ENCODE data around the gene FCN3. TPM values are rescaled to one million over a fixed set of nuclear protein-coding genes. Genes with fewer than 3 reads are reported as not detected.

FCN3 gene
- total RNA-seq, 4 donors from 2014 or later = 2.3 to 7.1 (median 3.7) TPM

DNA sequence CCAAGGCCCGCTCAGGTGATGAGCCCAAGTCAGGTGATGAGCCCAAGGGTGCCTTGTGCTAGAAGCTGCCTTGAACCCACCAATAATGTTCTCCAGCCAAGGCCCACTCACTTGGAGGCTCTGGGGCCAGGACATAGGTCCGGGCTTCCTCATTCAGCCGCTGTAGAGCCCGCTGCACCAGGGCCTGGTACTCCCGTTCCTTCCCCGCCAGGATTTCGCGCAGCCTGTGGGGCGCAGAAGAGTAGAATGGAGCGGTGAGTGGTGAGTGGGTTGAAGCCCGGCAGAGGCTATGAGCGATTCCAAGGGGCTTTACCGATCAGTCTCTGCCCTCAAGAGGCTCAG is 18.4 kb downstream of the FCN3 start:
- Histone ChIP-seq H3K4me3 (no peak overlapping the region), H3K27me3 (no peaks in the 10 kb centered on the region), H3K9me3 (no peaks in the 10 kb centered on the region), H3K4me1 (peaks cover 35% of the 10 kb centered on the region), H3K27ac (no peak overlapping the region), H3K36me3 (peaks cover 80% of the 10 kb centered on the region)
- TF ChIP-seq EP300 (IDR thresholded peaks at IDR 0.05) = no peak
- DNase-seq (ENCODE audit: low spot score in 2 of 2) = no peak
- 88% methylated on average over 8 of the region's 13 CpGs for WGBS

DNA sequence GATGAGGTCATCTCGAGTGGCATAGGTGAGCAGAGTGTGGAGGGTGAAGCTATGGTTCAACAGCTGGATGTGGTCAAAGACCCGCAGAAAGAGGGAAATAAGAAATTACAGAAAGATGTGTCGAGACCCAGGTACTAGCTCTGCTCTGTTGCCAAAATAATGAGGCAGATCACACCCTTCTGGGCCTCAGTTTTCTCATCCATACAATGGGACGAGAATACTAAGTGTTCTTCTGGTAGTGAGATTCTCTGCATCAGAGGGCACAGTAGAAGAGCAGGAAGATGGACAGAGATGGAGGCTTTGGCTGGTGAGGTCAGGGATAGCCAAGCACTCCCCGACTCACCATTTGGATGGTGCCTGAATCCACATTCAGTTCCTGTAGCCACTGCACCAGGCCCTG is 18.9 kb downstream of the FCN3 start:
- DNase-seq (ENCODE audit: low spot score in 2 of 2) = no peak
- WGBS = 94% methylated on average over 5 of the region's 5 CpGs

DNA sequence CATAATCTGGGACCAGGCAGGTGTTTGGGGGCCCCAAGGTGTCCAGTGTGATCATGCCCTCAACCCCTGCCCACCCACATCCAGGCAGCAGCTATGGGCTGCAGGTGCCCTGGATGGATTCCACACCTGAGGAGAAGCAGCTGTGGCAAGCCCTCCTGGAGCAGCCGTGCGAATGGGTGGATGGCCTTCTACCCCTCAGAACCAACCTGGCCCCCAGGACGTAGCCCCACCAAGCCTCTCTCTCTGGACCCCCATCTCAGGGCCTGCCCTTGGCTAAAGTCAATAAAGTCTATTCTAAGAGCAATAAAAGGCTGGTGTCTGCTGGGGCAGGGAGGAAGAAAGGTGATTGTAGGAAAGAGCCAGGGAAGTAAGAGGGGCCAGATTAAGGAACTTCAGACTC is 21.0 kb downstream of the FCN3 start:
- Histone ChIP-seq H3K27me3 (no peaks in the 10 kb centered on the region), H3K4me3 (no peak overlapping the region), H3K36me3 (peaks cover 55% of the 10 kb centered on the region), H3K27ac (no peak overlapping the region), H3K9me3 (no peaks in the 10 kb centered on the region), H3K4me1 (peaks cover 48% of the 10 kb centered on the region)
- DNase-seq (ENCODE audit: low spot score in 2 of 2) = no peak
- 100% methylated on average over 3 of the region's 3 CpGs for WGBS
- no peak for TF ChIP-seq POLR2A (IDR thresholded peaks at IDR 0.05)
- TF ChIP-seq EP300 (IDR thresholded peaks at IDR 0.05) = no peak
- TF ChIP-seq POLR2AphosphoS5 (IDR thresholded peaks at IDR 0.05) = no peak
- TF ChIP-seq, protein P1, sequence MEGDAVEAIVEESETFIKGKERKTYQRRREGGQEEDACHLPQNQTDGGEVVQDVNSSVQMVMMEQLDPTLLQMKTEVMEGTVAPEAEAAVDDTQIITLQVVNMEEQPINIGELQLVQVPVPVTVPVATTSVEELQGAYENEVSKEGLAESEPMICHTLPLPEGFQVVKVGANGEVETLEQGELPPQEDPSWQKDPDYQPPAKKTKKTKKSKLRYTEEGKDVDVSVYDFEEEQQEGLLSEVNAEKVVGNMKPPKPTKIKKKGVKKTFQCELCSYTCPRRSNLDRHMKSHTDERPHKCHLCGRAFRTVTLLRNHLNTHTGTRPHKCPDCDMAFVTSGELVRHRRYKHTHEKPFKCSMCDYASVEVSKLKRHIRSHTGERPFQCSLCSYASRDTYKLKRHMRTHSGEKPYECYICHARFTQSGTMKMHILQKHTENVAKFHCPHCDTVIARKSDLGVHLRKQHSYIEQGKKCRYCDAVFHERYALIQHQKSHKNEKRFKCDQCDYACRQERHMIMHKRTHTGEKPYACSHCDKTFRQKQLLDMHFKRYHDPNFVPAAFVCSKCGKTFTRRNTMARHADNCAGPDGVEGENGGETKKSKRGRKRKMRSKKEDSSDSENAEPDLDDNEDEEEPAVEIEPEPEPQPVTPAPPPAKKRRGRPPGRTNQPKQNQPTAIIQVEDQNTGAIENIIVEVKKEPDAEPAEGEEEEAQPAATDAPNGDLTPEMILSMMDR (IDR thresholded peaks at IDR 0.05) = no peak

More for the DNA sequence above, 18.9 kb downstream of the FCN3 start:
- peaks cover 36% of the 10 kb centered on the region for H3K4me1 ChIP-seq
- H3K27me3 ChIP-seq = no peaks in the 10 kb centered on the region
- H3K9me3 ChIP-seq = no peaks in the 10 kb centered on the region
- H3K36me3 ChIP-seq = peaks cover 74% of the 10 kb centered on the region
- H3K27ac ChIP-seq = no peak overlapping the region
- no peak overlapping the region for H3K4me3 ChIP-seq
- TF ChIP-seq, protein P1 (IDR thresholded peaks at IDR 0.05) = no peak
- TF ChIP-seq EP300 (IDR thresholded peaks at IDR 0.05) (no peak), POLR2A (IDR thresholded peaks at IDR 0.05) (no peak), POLR2AphosphoS5 (IDR thresholded peaks at IDR 0.05) (no peak)

GRCh38 chr1:27353166-27353565 is 21.5 kb downstream of the FCN3 start:
- no peak for TF ChIP-seq EP300 (IDR thresholded peaks at IDR 0.05)
- no peak for TF ChIP-seq POLR2AphosphoS5 (IDR thresholded peaks at IDR 0.05)
- TF ChIP-seq, protein P1 (IDR thresholded peaks at IDR 0.05) = no peak
- no peak for TF ChIP-seq POLR2A (IDR thresholded peaks at IDR 0.05)
- no peak overlapping the region for H3K4me3 ChIP-seq
- WGBS = 87% methylated on average over 13 of the region's 13 CpGs
- H3K9me3 ChIP-seq = no peaks in the 10 kb centered on the region
- DNase-seq (ENCODE audit: low spot score in 2 of 2) = no peak
- peaks cover 49% of the 10 kb centered on the region for H3K4me1 ChIP-seq
- H3K27ac ChIP-seq = no peak overlapping the region
- peaks cover 50% of the 10 kb centered on the region for H3K36me3 ChIP-seq
- no peaks in the 10 kb centered on the region for H3K27me3 ChIP-seq

GRCh38 chr1:27351541-27352107 is 23.0 kb downstream of the FCN3 start:
- 65% methylated on average over 5 of the region's 8 CpGs for WGBS
- DNase-seq (ENCODE audit: low spot score in 2 of 2) = no peak

More at GRCh38 chr1:27351541-27352107, 23.0 kb downstream of the FCN3 start:
- TF ChIP-seq EP300 (IDR thresholded peaks at IDR 0.05) (no peak), POLR2A (IDR thresholded peaks at IDR 0.05) (peak in 1 of 2 donors; percentile 3), POLR2AphosphoS5 (IDR thresholded peaks at IDR 0.05) (no peak)
- TF ChIP-seq, protein P1 (IDR thresholded peaks at IDR 0.05) = no peak
- H3K27ac ChIP-seq = no peak overlapping the region
- no peaks in the 10 kb centered on the region for H3K27me3 ChIP-seq
- no peak overlapping the region for H3K4me3 ChIP-seq
- H3K4me1 ChIP-seq = peaks cover 39% of the 10 kb centered on the region
- peaks cover 35% of the 10 kb centered on the region for H3K36me3 ChIP-seq
- no peaks in the 10 kb centered on the region for H3K9me3 ChIP-seq

Measured in suprapubic skin (tissue), 4 donors.